Esophagus squamous epithelium (tissue), 4 donors: Measurements from ENCODE around the gene NEDD4L.

Experiments used
- CTCF ChIP-seq, 6 experiments: fragments of 450-650 bp in 4 of 6; fragments of 200-600 bp in 2 of 6; sonication (generic) in 2 of 6; IDR thresholded peaks; one replicate each; pipeline ENCODE4 v1.5.1; 2016 to 2019; ENCODE audit warnings: antibody characterized with exemption in 6 of 6, mild to moderate bottlenecking in 4 of 6, moderate library complexity in 4 of 6
- POLR2A ChIP-seq, 4 donors: fragments of 450-650 bp; IDR thresholded peaks; one replicate each; pipeline ENCODE4 v1.6.1; 2017; ENCODE audit warnings: antibody characterized with exemption in 4 of 4, mild to moderate bottlenecking in 4 of 4, moderate library complexity in 3 of 4

DNA sequence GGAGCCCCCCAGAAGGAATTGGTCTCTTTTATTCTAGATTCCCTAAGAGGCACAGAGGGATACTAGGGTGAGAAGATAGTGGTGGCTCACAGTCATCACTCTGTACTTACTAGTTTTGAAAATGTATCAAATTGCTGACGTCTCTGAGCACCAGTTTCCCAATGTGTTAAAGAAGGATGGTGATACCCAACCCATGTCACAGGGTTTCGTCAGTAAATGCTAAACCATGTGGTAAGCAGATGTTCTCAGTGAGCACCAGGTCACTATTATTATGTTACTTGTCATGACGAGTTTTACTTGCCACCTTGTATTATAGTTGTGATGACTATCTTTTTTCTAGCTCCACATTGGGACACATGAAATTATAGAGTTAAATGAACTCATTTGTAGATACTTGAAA lies 54.7 kb downstream of the NEDD4L start:
- TF ChIP-seq CTCF (IDR thresholded peaks at IDR 0.05) (no peak), POLR2A (IDR thresholded peaks at IDR 0.05) (no peak)
